GM04503 (cell line): ENCODE data around the gene ZNF324.
"Not testable (repeated sequence)": the region's sequence is repeated elsewhere in the genome, so short reads cannot be mapped to it uniquely, and the experiment has no call there.

Experiments
- DNase-seq: peaks from one replicate; pipeline ENCODE4 v3.0.0-alpha.2; 2012; ENCODE audit warnings: low read depth

Gene ZNF324

GRCh38 chr19:58471736-58472135, 4.9 kb downstream of the ZNF324 start:
- no peak for DNase-seq

GRCh38 chr19:58473775-58474174, 6.9 kb downstream of the ZNF324 start:
- no peak for DNase-seq

- peak; percentile 65 for DNase-seq
These were observed 7.6 kb downstream of the ZNF324 start for GRCh38 chr19:58474291-58474996.

- DNase-seq: no peak
These were observed 8.3 kb downstream of the ZNF324 start for GRCh38 chr19:58474997-58475713.

GRCh38 chr19:58475714-58476497, 9.0 kb downstream of the ZNF324 start, which contains the start of gene ZNF446:
TSS of gene ZNF446 (plus strand) at chr19:58476352. CDS start at chr19:58477219, 867 bp downstream.
- DNase-seq: peak; percentile 90

GRCh38 chr19:58476498-58477015, 9.7 kb downstream of the ZNF324 start:
- DNase-seq: no peak

- DNase-seq: no peak
These were observed 10.2 kb downstream of the ZNF324 start for GRCh38 chr19:58477130-58477529.

GRCh38 chr19:58477871-58478270, 11.0 kb downstream of the ZNF324 start:
- DNase-seq: no peak

GRCh38 chr19:58479303-58479702, 12.4 kb downstream of the ZNF324 start:
- no peak for DNase-seq

- DNase-seq: no peak
These were observed 13.0 kb downstream of the ZNF324 start for GRCh38 chr19:58479736-58480480.

GRCh38 chr19:58480481-58480830, 13.6 kb downstream of the ZNF324 start:
- no peak for DNase-seq

GRCh38 chr19:58480831-58481230, 14.0 kb downstream of the ZNF324 start:
- DNase-seq: no peak

- no peak for DNase-seq
These were observed 15.5 kb downstream of the ZNF324 start for GRCh38 chr19:58482372-58482771.

- no peak for DNase-seq
These were observed 16.9 kb downstream of the ZNF324 start for GRCh38 chr19:58483776-58484175.

GRCh38 chr19:58484349-58484748, 17.5 kb downstream of the ZNF324 start:
- DNase-seq: not testable (repeated sequence)

GRCh38 chr19:58491393-58491792, 24.5 kb downstream of the ZNF324 start:
- DNase-seq: no peak

- DNase-seq: no peak
These were observed 25.4 kb downstream of the ZNF324 start for GRCh38 chr19:58492265-58492664.

- DNase-seq: no peak
These were observed 30.8 kb downstream of the ZNF324 start for GRCh38 chr19:58497634-58498170.

GRCh38 chr19:58498316-58499020, 31.6 kb downstream of the ZNF324 start:
- no peak for DNase-seq

GRCh38 chr19:58499021-58499927, 32.4 kb downstream of the ZNF324 start:
- peak; percentile 86 for DNase-seq
